GM18858 (cell line): ENCODE measurements around the gene GSDMA.

Source experiments
- ATAC-seq: cut with Tn5 transposase; IDR thresholded peaks from one replicate; pipeline ENCODE4 v1.9.1; 2021; ENCODE audit not compliant: unreplicated experiment

The GSDMA gene

GRCh38 chr17:40021451-40021971, 58.7 kb downstream of the GSDMA start:
- no peak for ATAC-seq

DNA sequence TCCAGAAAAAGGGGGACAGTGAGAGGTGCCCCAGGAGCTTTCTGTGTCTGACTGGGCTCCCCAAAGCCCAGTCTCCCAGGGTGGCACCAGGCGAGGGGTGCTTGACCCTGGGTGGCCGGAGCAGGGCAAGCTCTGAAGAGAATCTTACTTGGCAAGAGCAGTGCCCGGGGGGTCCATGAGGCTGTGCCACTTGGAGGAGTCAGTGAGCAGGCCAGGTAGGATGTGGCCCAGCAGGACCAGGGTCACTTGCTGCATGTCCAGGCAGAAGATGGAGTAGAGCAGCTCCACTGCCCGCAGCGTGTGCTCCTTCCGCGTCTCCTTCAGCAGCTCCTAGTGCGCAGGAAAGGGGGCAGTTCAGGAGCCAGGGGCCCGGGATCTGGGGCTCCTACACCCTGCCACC, 59.7 kb downstream of the GSDMA start:
- ATAC-seq, result no peak

DNA sequence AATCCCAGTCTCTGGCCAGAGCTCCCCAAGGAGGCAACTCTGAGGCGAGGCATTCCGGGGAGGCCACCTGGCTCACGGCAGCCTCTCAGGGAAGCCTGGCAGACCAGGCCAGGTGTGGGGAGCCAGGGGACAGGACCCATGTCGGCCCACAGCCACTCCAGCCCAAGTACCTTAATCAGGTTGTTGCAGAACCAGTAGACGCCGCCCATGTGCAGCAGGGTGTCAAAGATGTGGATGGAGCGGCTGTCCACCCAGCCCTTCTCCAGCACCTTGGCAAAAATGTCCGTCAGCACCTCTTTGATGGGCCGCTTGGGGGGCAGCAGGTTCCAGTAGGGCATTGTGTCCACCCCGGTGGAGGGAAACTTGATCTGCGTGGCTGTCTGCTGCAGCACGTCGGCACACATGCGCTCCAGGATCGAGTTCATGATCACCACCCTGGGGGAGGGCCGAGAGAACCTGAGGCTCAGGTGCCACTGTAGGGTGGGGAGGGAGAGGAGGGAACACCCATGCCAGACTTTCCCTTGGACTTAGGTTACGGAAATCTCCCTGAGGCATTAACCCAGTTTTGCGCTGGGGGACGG, 60.2 kb downstream of the GSDMA start:
- no peak for ATAC-seq

GRCh38 chr17:40023590-40024292, 60.9 kb downstream of the GSDMA start:
- no peak for ATAC-seq

GRCh38 chr17:40024901-40025300, 62.1 kb downstream of the GSDMA start:
- no peak for ATAC-seq

DNA sequence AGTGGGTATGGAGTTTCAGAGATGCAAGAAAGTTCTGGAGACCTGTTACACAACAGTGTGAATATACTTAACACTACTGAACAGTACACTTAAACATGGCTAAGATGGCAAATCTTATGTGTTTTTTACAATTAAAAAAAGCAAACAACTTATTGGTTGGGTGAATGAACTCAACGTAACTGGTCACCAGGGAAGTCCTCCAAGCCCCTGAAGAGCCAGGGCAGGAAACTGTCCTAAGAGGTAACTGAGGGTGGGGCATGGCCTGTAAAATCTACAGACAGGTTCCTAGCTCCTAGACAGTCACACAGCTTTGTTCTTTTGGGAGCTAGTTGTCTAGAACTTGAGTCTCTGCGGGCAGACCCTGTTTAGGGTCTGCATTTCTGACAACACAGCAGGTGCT, 62.8 kb downstream of the GSDMA start:
- no peak for ATAC-seq

- no peak for ATAC-seq
These were observed 63.4 kb downstream of the GSDMA start for GRCh38 chr17:40025991-40026815.

DNA sequence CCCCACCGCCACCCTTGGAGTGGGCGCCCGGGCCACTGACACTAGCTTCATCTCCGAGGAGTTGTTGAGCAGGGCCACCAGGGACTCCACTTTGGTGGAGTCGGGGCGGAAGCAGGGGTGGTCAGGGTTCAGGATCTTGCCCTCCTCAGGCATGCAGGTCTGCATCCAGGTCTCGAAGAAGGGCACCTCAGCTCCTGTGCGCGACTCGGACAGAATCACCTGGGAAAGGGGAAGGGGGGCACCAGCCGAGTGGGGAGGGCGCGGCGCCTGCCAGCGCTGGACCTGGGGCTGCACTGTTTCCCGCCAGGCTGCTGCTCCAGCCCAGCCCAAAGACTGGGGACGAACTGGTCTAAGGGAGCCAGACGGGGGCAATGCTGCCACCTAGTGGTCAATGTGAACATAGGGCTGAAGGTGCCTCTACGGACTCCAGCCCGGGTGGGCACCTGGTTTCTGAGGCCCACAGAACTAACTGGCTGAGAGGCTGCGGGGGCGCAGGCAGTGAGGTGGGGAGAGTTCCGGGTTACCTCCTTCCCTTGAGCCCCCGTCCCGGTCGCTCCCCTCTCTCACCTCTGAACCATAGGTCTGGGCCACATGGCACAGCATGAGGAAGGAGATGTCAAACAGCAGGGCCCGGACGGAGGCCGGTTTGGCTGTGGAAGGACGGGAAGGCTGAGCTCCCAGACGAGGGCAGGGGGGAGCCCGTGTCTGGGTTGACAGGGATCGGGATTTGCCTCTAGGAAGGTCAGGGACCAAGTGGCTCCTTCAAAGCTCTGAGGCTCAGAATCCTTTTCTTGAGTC, 64.2 kb downstream of the GSDMA start:
- ATAC-seq, result no peak
